RWPE2 (cell line): Measurements from ENCODE around the gene TACC2.

Experiments
- ATAC-seq: fragments of 200-7000 bp; cut with Tn5 transposase; 3 replicates; pipeline ENCODE4 v1.9.1; 2021; ENCODE audit warnings: low read depth
- DNase-seq: peaks from one replicate; pipeline ENCODE4 v3.0.0-alpha.2; 2020; ENCODE audit warnings: low spot score
- H3K27ac ChIP-seq: fragments of 450-650 bp; 2 replicates; pipeline ENCODE4 v1.5.1; 2017; ENCODE audit warnings: mild to moderate bottlenecking; ENCODE audit not compliant: poor library complexity, severe bottlenecking
- H3K27me3 ChIP-seq: fragments of 250-450 bp; sonication (Bioruptor Pico); 2 replicates; pipeline ENCODE4 v1.5.1; 2021; ENCODE audit warnings: mild to moderate bottlenecking, moderate library complexity; ENCODE audit not compliant: insufficient read depth, poor library complexity, severe bottlenecking
- H3K36me3 ChIP-seq: fragments of 250-450 bp; sonication (Bioruptor Pico); 2 replicates; pipeline ENCODE4 v1.5.1; 2020; ENCODE audit warnings: low read depth, mild to moderate bottlenecking, moderate library complexity
- H3K4me1 ChIP-seq: fragments of 250-450 bp; sonication (Bioruptor Pico); 2 replicates; pipeline ENCODE4 v1.5.1; 2021; ENCODE audit warnings: mild to moderate bottlenecking, moderate library complexity; ENCODE audit not compliant: insufficient read depth, poor library complexity, severe bottlenecking
- H3K4me3 ChIP-seq: fragments of 250-450 bp; sonication (Bioruptor Pico); 2 replicates; pipeline ENCODE4 v1.5.1; 2021; ENCODE audit warnings: mild to moderate bottlenecking, moderate library complexity; ENCODE audit not compliant: severe bottlenecking
- H3K9me3 ChIP-seq: fragments of 250-450 bp; sonication (Bioruptor Pico); 2 replicates; pipeline ENCODE4 v1.5.1; 2021; ENCODE audit warnings: mild to moderate bottlenecking, moderate library complexity; ENCODE audit not compliant: severe bottlenecking
- CTCF ChIP-seq: fragments of 450-650 bp; IDR thresholded peaks from one replicate; pipeline ENCODE4 v1.5.1; 2017; ENCODE audit warnings: mild to moderate bottlenecking, moderate library complexity; ENCODE audit not compliant: poor library complexity, severe bottlenecking

Gene TACC2

GRCh38 chr10:122190176-122190943, 201.4 kb downstream of the TACC2 start:
- ATAC-seq = no peak
- no peak for DNase-seq
- no peak overlapping the region for H3K4me3 ChIP-seq
- H3K9me3 ChIP-seq = no peaks in the 10 kb centered on the region
- no peaks in the 10 kb centered on the region for H3K4me1 ChIP-seq
- H3K27ac ChIP-seq = no peak overlapping the region
- H3K36me3 ChIP-seq = peaks cover 10% of the 10 kb centered on the region
- TF ChIP-seq CTCF = no peak
- H3K27me3 ChIP-seq = no peaks in the 10 kb centered on the region

GRCh38 chr10:122191936-122192541, 203.1 kb downstream of the TACC2 start:
- no peak for DNase-seq
- no peak for ATAC-seq
- no peak for TF ChIP-seq CTCF

GRCh38 chr10:122194251-122194650, 205.3 kb downstream of the TACC2 start:
- no peak for ATAC-seq
- Histone ChIP-seq H3K4me1 (no peaks in the 10 kb centered on the region), H3K27ac (no peak overlapping the region), H3K27me3 (no peaks in the 10 kb centered on the region), H3K36me3 (peaks cover 7% of the 10 kb centered on the region), H3K9me3 (no peaks in the 10 kb centered on the region), H3K4me3 (no peak overlapping the region)
- no peak for TF ChIP-seq CTCF
- no peak for DNase-seq

More at GRCh38 chr10:122191936-122192541, 203.1 kb downstream of the TACC2 start:
- H3K9me3 ChIP-seq = no peaks in the 10 kb centered on the region
- H3K36me3 ChIP-seq = peaks cover 7% of the 10 kb centered on the region
- H3K27ac ChIP-seq = no peak overlapping the region
- H3K4me1 ChIP-seq = no peaks in the 10 kb centered on the region
- no peaks in the 10 kb centered on the region for H3K27me3 ChIP-seq
- no peak overlapping the region for H3K4me3 ChIP-seq

- ATAC-seq (no peak), DNase-seq (no peak)
- Histone ChIP-seq H3K27ac (no peak overlapping the region), H3K27me3 (no peaks in the 10 kb centered on the region), H3K4me1 (no peaks in the 10 kb centered on the region), H3K9me3 (no peaks in the 10 kb centered on the region), H3K4me3 (no peak overlapping the region), H3K36me3 (peaks cover 7% of the 10 kb centered on the region)
- no peak for TF ChIP-seq CTCF
These were observed 207.3 kb downstream of the TACC2 start for GRCh38 chr10:122196218-122196617.
